B cell (primary cell): ENCODE results near the gene GSE1. TPM values are rescaled to one million over a fixed set of nuclear protein-coding genes. Genes with fewer than 3 reads are reported as not detected.

Source experiments
- ATAC-seq: fragments of 200-7000 bp; cut with Tn5 transposase; one replicate; pipeline ENCODE4 v1.10.0; 2021; ENCODE audit warnings: low read depth, mild to moderate bottlenecking, moderate number of reproducible peaks, moderate library complexity
- CTCF ChIA-PET: fragments of 350-600 bp; sonication (Branson Sonifier 250); formaldehyde crosslinking; loops from one replicate; lab custom pipeline; 2021; ENCODE audit warnings: antibody characterized with exemption, inconsistent platforms; lab: Charles Lee
- POLR2A ChIA-PET: fragments of 350-600 bp; sonication (Branson Sonifier 250); formaldehyde crosslinking; loops from one replicate; lab custom pipeline; 2021; ENCODE audit warnings: antibody characterized with exemption; lab: Charles Lee
- DNase-seq: peaks from one replicate; pipeline ENCODE4 v3.0.0; 2013
- H2AFZ ChIP-seq: 2 replicates; pipeline ENCODE4 v1.6.1; 2012; ENCODE audit warnings: mild to moderate bottlenecking, low read depth, low read length; ENCODE audit not compliant: insufficient read depth, poor library complexity, severe bottlenecking
- H3K27ac ChIP-seq, 2 donors: 1 replicate in 1 of 2; 2 replicates in 1 of 2; pipeline ENCODE4 v1.5.1; 2012 to 2013; ENCODE audit warnings: low read length in 2 of 2, mild to moderate bottlenecking in 2 of 2, moderate library complexity in 1 of 2
- H3K27me3 ChIP-seq, 4 experiments: fragments of 200-600 bp in 1 of 4; sonication (generic) in 1 of 4; replicated peaks in 1 of 4; 1 replicate in 2 of 4; 2 replicates in 2 of 4; pipeline versions ENCODE4 v1.6.1 to v1.7.0; 2013 to 2016; ENCODE audit warnings: low read length in 3 of 4, mild to moderate bottlenecking in 2 of 4, mixed read lengths in 1 of 4, moderate library complexity in 1 of 4; ENCODE audit not compliant: insufficient read depth in 4 of 4, control insufficient read depth in 3 of 4; ENCODE audit errors: control extremely low read depth in 1 of 4
- H3K36me3 ChIP-seq, 2 experiments: replicated peaks in 1 of 2; 1 replicate in 1 of 2; 2 replicates in 1 of 2; pipeline versions ENCODE4 v1.6.1 to v1.7.1; 2013; ENCODE audit warnings: low read length in 1 of 2; ENCODE audit not compliant: insufficient read depth in 2 of 2, control insufficient read depth in 1 of 2; ENCODE audit errors: control extremely low read depth in 1 of 2, extremely low read depth in 1 of 2
- H3K4me1 ChIP-seq, 2 donors: fragments of 200-600 bp in 1 of 2; sonication (generic) in 1 of 2; 1 replicate in 1 of 2; 2 replicates in 1 of 2; pipeline versions ENCODE4 v1.5.1 to v1.6.1; 2013 to 2017; ENCODE audit warnings: low read length in 2 of 2; ENCODE audit not compliant: control insufficient read depth in 2 of 2, insufficient read depth in 2 of 2
- H3K4me2 ChIP-seq: replicated peaks from 2 replicates; pipeline ENCODE3; 2012; ENCODE audit warnings: mild to moderate bottlenecking, low read depth, low read length; ENCODE audit not compliant: poor library complexity, severe bottlenecking
- H3K4me3 ChIP-seq, 5 experiments: fragments of 200-600 bp in 1 of 5; sonication (generic) in 1 of 5; 1 replicate in 3 of 5; 2 replicates in 2 of 5; pipeline versions ENCODE4 v1.5.1 to v1.7.0; 2011 to 2016; ENCODE audit warnings: low read length in 4 of 5, mild to moderate bottlenecking in 4 of 5, low read depth in 2 of 5, control low read depth in 1 of 5, moderate library complexity in 1 of 5; ENCODE audit not compliant: insufficient read depth in 1 of 5; ENCODE audit errors: control extremely low read depth in 1 of 5, extremely low read depth in 1 of 5
- H3K79me2 ChIP-seq: fragments of 200-600 bp; sonication (generic); one replicate; pipeline ENCODE4 v1.6.0; 2016; ENCODE audit warnings: low read length; ENCODE audit not compliant: control insufficient read depth, insufficient read depth
- H3K9ac ChIP-seq: fragments of 200-600 bp; sonication (generic); 2 replicates; pipeline ENCODE4 v1.6.1; 2017; ENCODE audit warnings: mild to moderate bottlenecking, low read length, moderate library complexity
- H3K9me3 ChIP-seq, 3 donors: one replicate each; pipeline versions ENCODE4 v1.6.1 to v1.7.1; 2013; ENCODE audit warnings: low read length in 2 of 3; ENCODE audit not compliant: control insufficient read depth in 2 of 3, insufficient read depth in 1 of 3; ENCODE audit errors: control extremely low read depth in 1 of 3
- H4K20me1 ChIP-seq: 2 replicates; pipeline ENCODE4 v1.6.0; 2012; ENCODE audit warnings: mild to moderate bottlenecking, low read length; ENCODE audit not compliant: insufficient read depth, control insufficient read depth, poor library complexity, severe bottlenecking
- H3K27ac Mint-ChIP-seq: one replicate; pipeline ENCODE4 v1.8.0; 2021; ENCODE audit warnings: mixed read lengths
- H3K27me3 Mint-ChIP-seq: one replicate; pipeline ENCODE4 v1.8.0; 2021; ENCODE audit warnings: mixed read lengths
- H3K4me1 Mint-ChIP-seq: one replicate; pipeline ENCODE4 v1.8.0; 2021; ENCODE audit warnings: mixed read lengths
- H3K4me3 Mint-ChIP-seq: one replicate; pipeline ENCODE4 v1.8.0; 2021; ENCODE audit warnings: mixed read lengths
- H3K9me3 Mint-ChIP-seq: one replicate; pipeline ENCODE4 v1.8.0; 2022; ENCODE audit warnings: mixed read lengths; ENCODE audit not compliant: insufficient read depth
- CTCF ChIP-seq: fragments of 200-600 bp; IDR thresholded peaks from one replicate; pipeline ENCODE4 v1.8.0; 2022; ENCODE audit warnings: antibody characterized with exemption, mild to moderate bottlenecking
- EZH2 ChIP-seq: IDR thresholded peaks from 2 replicates; pipeline ENCODE4 v1.6.1; 2012; ENCODE audit warnings: borderline replicate concordance, low read depth, mild to moderate bottlenecking, moderate library complexity, low read length; ENCODE audit not compliant: insufficient read depth, poor library complexity, severe bottlenecking
- WGBS: methylation state at CpG from one replicate; pipeline ENCODE4 v1.1.5; 2013; ENCODE audit warnings: missing lambda C conversion rate; ENCODE audit not compliant: insufficient coverage; 5-methylcytosine and 5-hydroxymethylcytosine counted together
- intact Hi-C: fragments of 100-400 bp; cut with micrococcal nuclease; formaldehyde crosslinking; loops from one replicate; pipeline ENCODE4 v1.10.0; 2022
- polyA plus RNA-seq: library from polyadenylated mRNA; depleted of rRNA; stranded (reverse); fragments of >200 nt; gene quantifications from 2 replicates; pipeline ENCODE4 v1.2.3, GENCODE V29; 2012
- total RNA-seq, 2 donors: library from RNA; stranded (reverse); fragments of 120-200 nt in 1 of 2; gene quantifications; 1 replicate in 1 of 2; 2 replicates in 1 of 2; pipeline versions ENCODE4 v1.2.3 to v1.2.4, GENCODE V29; 2013 to 2022

Gene GSE1
- total and polyA plus RNA-seq, 2 donors (not counting 1 experiment from before 2014, with no cell fraction given), result 57.3 to 76.1 TPM

- intact Hi-C loops, result no loop called here
- Mint-ChIP-seq H3K27me3 (no peaks in the 10 kb centered on the region), H3K4me1 (no peaks in the 10 kb centered on the region), H3K27ac (no peak overlapping the region), H3K9me3 (no peaks in the 10 kb centered on the region), H3K4me3 (no peak overlapping the region)
- Histone ChIP-seq H3K9ac (no peak overlapping the region), H3K4me1 (no peaks in the 10 kb centered on the region), H2AFZ (no peak overlapping the region), H3K9me3 (peaks cover 0 to 4% (median 0%) of the 10 kb centered on the region in 3 donors), H3K36me3 (peaks cover 0 to 17% of the 10 kb centered on the region in 2 experiments), H3K27ac (no peak overlapping the region), H3K4me3 (no peak overlapping the region), H4K20me1 (peaks cover 100% of the 10 kb centered on the region), H3K79me2 (peaks cover 100% of the 10 kb centered on the region), H3K4me2 (no peak overlapping the region), H3K27me3 (no peaks in the 10 kb centered on the region)
- no peak for ATAC-seq
- CTCF ChIA-PET, result no interaction called here
- no peak for DNase-seq
- 95% methylated on average over 21 of the region's 27 CpGs for WGBS
- no peak for TF ChIP-seq CTCF
- TF ChIP-seq EZH2, result no peak
- POLR2A ChIA-PET, result no interaction called here
Measured at GRCh38 chr16:85636234-85636812, 23.2 kb downstream of the GSE1 start.

DNA sequence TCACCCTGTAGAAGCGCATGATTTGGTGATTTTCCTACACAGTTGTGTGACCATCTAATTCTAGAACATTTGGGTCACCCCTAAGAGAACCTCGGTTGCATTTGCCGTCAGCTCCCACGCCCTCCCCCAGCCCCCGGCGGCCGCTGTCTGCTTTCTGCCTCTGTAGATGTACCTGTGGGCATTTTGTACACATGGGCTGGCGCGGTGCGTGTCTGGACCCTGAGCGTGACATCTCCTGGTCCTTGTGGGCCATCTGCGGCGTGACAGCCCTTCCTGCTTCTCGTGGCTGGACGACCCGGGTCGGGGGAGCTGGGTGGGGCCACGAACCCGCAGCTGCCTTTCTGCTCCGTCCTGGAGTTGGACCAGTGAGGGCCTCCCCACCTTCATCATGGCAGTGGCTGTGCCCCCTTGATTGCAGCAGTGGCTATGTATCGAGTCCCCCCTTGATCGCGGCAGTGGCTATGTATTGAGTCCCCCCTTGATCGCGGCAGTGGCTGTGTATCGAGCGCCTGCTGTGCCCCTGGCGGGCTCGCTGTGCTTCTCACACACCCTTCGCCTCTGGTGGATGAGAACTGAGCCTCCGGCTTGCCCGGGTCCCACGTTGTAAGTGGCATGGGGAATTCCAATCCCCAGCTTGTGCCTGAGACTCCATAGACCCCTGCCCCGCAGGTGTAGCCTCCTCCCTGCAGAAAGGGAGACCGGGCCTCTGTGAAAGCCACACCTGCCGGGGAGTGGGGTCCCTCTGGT lies 24.1 kb downstream of the GSE1 start:
- H2AFZ ChIP-seq, result no peak overlapping the region
- no peaks in the 10 kb centered on the region for H3K4me1 Mint-ChIP-seq
- H3K27me3 Mint-ChIP-seq, result no peaks in the 10 kb centered on the region
- H3K27ac Mint-ChIP-seq, result no peak overlapping the region
- 91% methylated on average over 35 of the region's 36 CpGs for WGBS
- H3K4me1 ChIP-seq, result no peaks in the 10 kb centered on the region
- peaks cover 0 to 4% (median 0%) of the 10 kb centered on the region in 3 donors for H3K9me3 ChIP-seq
- peaks cover 100% of the 10 kb centered on the region for H3K79me2 ChIP-seq
- DNase-seq (no peak), ATAC-seq (no peak)
- peaks cover 0 to 25% of the 10 kb centered on the region in 2 experiments for H3K36me3 ChIP-seq
- no peak overlapping the region for H3K4me3 Mint-ChIP-seq
- H4K20me1 ChIP-seq, result peaks cover 100% of the 10 kb centered on the region
- no peak overlapping the region for H3K4me3 ChIP-seq
- no peaks in the 10 kb centered on the region for H3K27me3 ChIP-seq
- POLR2A ChIA-PET, result no interaction called here
- no peak overlapping the region for H3K4me2 ChIP-seq
- no peak overlapping the region for H3K27ac ChIP-seq
- H3K9ac ChIP-seq, result no peak overlapping the region
- intact Hi-C loops, result no loop called here
- H3K9me3 Mint-ChIP-seq, result no peaks in the 10 kb centered on the region
- TF ChIP-seq CTCF (no peak), EZH2 (no peak)
- CTCF ChIA-PET, result no interaction called here
